ENCODE measurements around the gene EPHB2.

EPHB2 gene

DNA sequence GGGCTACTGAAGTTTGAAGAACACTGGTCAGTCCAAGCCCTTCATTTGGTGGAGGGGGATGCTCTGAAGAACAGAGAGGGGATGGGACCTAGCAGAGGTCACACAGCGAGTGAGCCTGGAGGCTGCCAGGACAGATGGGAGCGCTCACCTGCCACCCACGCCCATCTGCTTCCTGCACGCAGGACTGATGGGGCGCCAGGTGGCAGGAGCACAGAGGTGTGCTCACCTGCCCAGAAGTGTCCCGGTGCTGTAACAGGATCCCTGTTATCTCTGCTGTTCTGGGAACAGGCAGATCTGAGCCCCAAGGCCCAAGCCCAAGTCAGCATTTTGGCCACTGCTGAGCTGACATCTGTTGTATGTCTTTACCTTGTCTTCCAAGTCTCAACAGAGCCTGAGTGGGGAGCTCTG, 40.5 kb downstream of the EPHB2 start:
- no peak for DNase-seq (ENCODE audit: low spot score)

DNA sequence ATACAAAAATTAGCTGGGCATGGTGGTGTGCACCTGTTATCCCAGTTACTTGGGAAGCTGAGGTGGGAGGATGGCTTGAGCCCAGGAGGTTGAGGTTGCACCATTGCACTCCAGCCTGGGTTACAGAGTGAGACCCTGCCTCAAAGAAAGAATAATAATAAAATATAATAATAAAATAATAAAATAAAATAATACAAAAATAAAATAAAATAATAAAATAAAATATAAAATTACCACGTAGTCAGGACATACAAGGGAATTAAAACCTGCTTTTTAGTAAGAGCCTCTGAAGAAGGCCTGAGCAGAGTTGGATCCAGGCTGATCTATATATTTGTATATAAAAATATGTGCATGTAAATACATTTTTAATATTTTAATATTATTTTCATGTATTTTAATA, 41.7 kb downstream of the EPHB2 start:
- DNase-seq (ENCODE audit: low spot score) = no peak

GRCh38 chr1:22753481-22753971, 42.9 kb downstream of the EPHB2 start:
- DNase-seq (ENCODE audit: low spot score) = no peak

DNA sequence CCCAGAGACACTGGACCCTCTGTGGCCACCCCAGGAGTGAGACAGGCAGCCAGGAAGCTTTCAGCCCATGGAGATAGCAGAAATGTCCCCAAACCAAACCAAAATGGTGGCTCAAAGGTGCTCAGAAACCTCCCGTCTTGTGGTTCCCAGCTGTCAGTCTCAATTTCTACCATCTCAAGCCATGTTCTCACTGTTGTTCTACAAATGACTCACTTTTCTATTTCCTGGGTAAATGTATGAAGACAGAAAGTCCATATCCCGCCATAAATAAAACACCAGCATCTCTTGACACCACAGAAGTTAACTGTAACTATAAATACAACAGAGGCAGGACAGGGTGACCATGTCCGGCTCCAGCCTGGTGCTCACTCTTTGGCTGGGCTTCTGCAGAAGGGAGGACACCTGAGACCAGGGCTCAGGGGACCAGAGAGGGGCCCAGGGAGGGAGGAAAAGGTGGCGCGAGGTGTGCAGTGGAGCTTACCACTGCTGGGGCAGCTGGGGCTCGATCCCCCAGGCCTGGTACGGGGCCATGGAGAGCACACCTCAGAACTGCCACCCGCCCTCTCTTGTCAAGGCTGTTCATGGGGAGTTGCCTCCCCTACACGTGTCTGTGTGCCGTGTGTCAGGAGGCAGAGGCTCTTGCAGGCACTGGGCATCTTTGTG, 43.6 kb downstream of the EPHB2 start:
- DNase-seq (ENCODE audit: low spot score) = no peak

- DNase-seq (ENCODE audit: low spot score) = no peak
Observed at GRCh38 chr1:22754824-22755223, 44.2 kb downstream of the EPHB2 start.

GRCh38 chr1:22755641-22756040, 45.0 kb downstream of the EPHB2 start:
- DNase-seq (ENCODE audit: low spot score) = no peak

DNA sequence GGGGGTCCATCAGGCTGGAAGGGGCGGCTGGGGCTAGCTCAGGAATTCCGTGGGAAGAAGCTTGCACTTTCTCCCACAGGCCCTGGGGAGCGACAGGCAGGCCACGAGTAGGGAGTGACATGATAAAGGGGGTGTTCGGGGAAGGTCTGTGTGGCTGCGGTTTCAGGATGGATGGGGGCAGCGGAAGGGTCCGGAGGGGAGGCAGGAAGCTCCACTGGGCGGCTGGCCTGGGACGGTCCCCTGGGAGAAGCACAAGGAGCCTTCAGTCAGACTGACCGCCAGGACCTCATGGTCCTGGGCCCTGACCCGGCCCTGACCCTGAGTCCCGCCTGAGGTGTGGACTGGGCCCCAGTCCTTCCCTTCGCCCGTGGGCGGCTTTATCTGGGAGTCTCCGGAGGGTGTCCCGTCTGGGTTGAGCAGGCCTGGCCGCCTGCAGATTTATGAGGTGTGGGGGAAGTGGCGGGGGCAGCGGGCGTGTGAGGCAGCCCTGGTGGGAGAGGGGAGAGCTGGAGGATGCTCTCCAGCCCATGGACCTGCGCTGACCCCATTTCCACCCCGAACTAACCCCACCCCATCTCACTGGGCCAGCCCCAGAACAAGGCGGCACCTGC, 45.6 kb downstream of the EPHB2 start:
- DNase-seq (ENCODE audit: low spot score) = no peak

DNA sequence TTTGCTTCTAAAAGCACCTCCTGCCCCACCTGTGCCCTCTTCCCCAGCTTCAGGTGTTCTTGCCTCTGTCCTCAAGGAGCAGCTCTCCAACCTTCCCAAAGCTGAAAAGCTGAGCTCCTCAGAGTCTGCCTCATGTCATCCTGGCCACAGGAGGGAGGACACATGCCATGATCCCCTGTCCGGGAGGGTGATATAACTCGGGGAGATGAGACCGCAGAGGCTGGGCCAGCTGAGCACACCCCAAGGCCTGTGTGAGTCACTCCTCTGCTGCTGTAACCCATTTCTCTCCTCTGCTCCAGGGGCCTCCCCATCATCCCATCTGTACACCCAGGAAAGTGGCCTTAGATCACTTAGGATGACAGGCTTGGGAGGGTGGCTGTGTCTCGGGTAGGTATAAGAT, 49.8 kb downstream of the EPHB2 start:
- DNase-seq (ENCODE audit: low spot score) = peak; percentile 41

DNA sequence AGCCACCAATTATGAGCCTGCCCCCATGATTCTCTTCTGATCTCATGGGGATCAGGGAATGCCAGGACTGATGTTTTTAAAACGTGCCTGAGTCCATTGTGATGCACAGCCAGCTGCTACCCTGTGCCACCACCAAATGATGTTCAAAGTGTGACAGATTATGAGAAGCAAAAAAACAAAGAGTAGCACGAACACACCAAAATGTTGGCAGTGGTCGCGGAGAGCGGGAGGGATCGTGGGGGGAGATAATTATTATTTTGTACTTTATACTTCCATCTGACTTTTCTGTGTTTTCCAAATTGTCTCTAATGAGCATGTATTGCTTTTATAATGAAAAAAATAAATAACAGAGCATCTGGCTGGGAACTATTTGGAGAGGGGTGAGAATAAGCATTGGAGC, 50.5 kb downstream of the EPHB2 start:
- no peak for DNase-seq (ENCODE audit: low spot score)

DNA sequence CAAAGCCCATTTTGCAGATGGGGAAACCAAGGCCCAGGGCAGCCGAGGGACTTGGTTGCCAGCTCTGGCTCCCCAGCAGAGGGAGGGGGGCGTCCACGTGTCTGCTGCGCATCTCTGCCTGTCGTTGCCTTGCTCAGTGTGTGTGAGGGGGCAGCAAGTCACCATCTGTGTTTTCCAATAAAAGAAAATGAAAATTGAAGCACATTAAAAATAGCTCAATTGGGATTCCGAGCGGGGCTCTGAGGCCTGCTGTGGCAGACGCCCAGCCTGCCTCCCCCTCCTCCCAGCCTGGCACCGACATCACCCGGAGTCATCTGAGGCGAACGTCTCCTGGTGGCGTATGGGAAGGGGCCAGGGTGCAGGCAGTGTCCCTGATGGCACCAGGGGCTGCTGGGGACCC, 51.2 kb downstream of the EPHB2 start:
- DNase-seq (ENCODE audit: low spot score) = no peak

DNA sequence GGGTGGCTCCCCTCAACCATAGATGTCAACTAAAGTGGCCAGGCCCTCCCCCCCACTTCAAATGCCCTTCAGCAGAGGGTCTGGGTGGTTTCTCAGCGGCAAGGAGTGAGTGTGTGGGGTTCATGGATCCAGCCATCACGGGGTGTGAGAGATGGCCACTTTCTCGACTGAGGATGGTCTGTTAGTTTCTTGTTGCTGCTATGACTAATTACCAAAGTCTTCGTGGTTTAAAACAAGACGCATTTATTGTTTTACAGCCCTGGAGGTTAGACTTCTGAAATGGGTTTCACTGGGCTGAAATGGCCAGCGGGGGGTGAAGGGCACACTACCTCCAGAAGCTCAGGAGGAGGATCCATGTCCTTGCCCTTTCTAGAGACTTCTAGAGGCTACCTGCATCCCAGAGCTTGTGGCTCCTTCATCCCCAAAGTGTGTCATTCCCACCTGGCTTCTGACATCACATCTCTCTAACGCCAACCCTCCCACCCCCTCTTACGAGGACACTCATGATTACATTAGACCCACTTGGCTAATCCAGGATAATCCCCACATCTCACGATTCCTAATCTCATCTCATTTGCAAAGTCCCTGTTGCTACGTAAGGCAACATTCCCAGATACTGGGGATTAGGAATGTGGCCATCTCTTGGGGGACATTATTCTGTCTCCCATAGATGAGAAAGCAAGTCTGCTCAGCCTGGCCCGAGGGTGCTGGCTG, 53.0 kb downstream of the EPHB2 start:
- no peak for DNase-seq (ENCODE audit: low spot score)

- DNase-seq (ENCODE audit: low spot score) = no peak
Observed at GRCh38 chr1:22767852-22768251, 57.2 kb downstream of the EPHB2 start.

DNA sequence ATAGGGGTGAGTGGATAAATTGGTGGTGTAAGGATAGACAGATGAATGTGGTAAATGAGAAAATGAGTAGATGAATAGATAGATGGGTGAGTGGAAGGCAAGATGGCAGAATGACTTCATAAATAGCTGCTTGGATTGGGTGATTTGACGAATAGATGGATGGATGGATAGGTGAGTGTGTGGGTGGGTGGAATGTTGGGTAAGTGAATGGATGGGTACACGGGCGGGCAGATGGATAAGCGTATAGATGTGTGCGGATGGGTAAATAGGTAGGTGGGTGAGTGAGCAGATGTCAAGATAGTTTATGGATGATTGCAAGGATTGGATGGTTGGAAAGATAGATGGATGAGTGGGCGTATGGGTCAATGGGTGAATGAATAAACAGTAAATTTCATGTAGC, 59.3 kb downstream of the EPHB2 start:
- no peak for DNase-seq (ENCODE audit: low spot score)

- no peak for DNase-seq (ENCODE audit: low spot score)
Observed at GRCh38 chr1:22772014-22772413, 61.4 kb downstream of the EPHB2 start.

- no peak for DNase-seq (ENCODE audit: low spot score)
Observed at GRCh38 chr1:22773981-22774832, 63.6 kb downstream of the EPHB2 start.

DNA sequence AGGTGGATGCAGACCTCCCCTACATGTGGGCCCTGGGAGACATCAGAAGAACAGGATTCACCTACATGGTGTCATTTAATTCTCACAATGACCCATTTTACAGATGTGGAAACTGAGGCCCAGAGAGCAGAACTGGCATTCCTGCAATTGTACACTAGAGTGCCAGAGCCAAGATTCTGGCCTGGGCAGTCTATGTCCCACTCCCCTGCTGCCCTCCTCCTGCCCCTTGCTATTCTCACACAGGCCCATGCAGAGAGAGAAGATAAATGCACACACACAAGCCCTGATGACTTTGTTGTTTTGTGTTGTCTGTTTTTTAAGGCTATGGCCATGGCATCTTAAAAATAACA, 64.2 kb downstream of the EPHB2 start:
- no peak for DNase-seq (ENCODE audit: low spot score)

DNA sequence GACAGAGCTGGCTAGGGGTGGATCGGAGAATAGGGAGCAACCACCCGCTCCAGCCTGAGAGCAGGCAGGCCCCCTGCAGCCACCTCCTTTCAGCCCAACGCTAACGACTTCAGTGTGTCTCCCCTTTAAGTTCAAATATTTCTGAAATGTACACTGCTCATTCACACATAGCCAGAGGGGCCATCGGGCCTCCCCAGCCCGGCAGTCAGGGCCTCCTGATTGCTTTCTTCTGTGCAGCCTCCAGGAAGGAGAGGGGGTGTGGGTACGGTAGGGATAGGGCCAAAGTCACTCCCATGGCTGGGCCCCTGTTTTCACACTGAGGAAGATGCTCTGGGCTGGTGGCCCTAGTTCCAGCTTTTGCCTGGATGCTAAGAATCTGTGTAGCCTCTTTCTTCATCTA, 64.8 kb downstream of the EPHB2 start:
- DNase-seq (ENCODE audit: low spot score) = no peak

- no peak for DNase-seq (ENCODE audit: low spot score)
Observed at GRCh38 chr1:22776035-22776613, 65.5 kb downstream of the EPHB2 start.

DNA sequence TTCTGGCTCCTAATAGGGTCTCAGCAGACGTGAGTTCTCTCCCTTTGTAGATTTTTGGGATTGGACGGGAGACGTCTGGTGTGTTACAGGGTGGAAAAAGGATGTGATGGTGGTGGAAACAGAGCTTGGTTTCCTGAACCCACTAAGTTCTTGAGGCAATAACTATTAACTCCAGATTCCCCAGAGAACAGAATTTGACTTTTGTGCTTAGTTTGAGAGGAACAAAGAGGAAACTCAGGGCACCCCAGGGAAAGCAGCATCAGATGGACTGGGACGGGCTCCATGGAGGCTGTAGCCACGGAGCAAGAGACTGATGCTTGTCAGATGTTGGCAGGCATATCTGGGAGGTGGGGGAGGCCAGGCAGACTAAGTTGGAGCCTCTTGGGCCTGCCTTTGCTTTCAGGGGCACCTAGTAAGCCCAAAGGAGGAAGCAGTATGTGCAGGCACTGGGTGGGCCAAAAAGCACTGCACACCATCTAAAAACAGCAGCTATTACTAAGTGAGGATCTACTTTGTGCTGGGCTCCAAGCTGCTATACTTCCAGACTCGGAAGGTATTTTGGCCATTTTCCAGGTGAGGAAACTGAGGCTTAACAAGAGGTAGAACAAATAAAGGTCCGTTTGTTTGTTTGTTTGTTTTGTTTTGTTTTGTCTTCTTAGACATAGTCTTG, 66.9 kb downstream of the EPHB2 start:
- no peak for DNase-seq (ENCODE audit: low spot score)

GRCh38 chr1:22778408-22778807, 67.8 kb downstream of the EPHB2 start:
- no peak for DNase-seq (ENCODE audit: low spot score)

DNA sequence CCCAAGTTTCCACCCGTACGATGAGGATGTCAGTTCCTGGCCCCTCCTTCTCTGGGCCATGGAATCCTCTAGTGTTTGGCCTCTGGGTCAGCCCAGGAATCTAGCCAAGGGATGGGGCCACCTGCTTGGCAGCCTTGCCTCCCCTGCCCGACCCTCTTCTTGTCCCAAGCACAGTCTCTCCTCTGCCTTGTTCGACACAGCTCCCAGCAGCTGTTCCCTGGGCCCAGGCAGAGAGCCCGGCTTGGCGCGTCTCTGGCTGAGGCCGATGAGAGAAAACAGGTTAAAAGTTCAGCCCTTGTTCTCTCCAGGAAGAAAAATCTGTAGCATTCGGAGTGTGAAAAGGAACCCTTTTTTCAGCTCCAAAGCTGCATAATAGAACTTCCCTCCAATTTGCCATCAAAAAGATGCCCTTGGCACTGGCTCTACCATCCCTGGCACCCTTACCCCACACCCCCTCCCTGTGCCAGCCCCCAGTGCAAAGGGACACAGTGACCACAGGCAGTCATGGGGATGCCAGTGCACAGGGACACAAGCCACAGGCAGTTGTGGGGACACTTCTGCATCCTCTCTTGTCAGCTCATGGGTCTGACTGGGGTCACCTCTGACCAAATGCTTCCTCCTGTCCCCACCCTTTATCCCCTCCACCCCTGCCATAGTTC, 68.4 kb downstream of the EPHB2 start:
- no peak for DNase-seq (ENCODE audit: low spot score)
